GM18526 (cell line): Measurements from ENCODE around the gene RRBP1.

Experiments
- POLR2A ChIP-seq: IDR thresholded peaks from 3 replicates; pipeline ENCODE4 v1.6.1; 2011; ENCODE audit not compliant: insufficient read length; ENCODE audit errors: extremely low read depth

The RRBP1 gene

GRCh38 chr20:17682103-17682888 is at the start of gene RRBP1:
RRBP1 (minus strand) TSS chr20:17682242; CDS start chr20:17660507, 21,735 bp downstream.
- TF ChIP-seq POLR2A: peak; percentile 75

GRCh38 chr20:17731233-17731632 is 49.2 kb upstream of the RRBP1 start:
- no peak for TF ChIP-seq POLR2A

DNA sequence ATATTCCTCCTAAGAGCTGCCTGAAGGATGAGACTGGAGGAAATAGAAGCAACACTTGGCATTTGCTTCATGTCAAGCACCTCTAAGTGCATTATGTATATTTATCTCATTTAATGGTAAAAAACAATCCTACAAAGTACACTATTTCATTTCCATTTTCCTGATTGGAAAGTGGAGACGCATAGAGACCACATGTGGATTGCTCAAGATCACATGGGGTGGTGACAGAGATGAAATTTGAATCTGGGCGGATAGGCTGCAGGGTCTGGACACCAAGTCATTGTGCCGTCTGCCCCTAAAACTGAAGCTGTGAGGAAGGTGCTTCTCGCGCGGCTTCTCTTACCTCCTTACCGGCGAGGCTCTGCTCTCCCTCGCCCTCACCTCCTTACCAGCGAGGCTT is 48.0 kb upstream of the RRBP1 start:
- TF ChIP-seq POLR2A: no peak

- no peak for TF ChIP-seq POLR2A
These were observed 46.0 kb upstream of the RRBP1 start for GRCh38 chr20:17728074-17728473.

GRCh38 chr20:17727351-17727750 is 45.3 kb upstream of the RRBP1 start:
- TF ChIP-seq POLR2A: no peak

- no peak for TF ChIP-seq POLR2A
These were observed 44.9 kb upstream of the RRBP1 start for GRCh38 chr20:17726902-17727301.

DNA sequence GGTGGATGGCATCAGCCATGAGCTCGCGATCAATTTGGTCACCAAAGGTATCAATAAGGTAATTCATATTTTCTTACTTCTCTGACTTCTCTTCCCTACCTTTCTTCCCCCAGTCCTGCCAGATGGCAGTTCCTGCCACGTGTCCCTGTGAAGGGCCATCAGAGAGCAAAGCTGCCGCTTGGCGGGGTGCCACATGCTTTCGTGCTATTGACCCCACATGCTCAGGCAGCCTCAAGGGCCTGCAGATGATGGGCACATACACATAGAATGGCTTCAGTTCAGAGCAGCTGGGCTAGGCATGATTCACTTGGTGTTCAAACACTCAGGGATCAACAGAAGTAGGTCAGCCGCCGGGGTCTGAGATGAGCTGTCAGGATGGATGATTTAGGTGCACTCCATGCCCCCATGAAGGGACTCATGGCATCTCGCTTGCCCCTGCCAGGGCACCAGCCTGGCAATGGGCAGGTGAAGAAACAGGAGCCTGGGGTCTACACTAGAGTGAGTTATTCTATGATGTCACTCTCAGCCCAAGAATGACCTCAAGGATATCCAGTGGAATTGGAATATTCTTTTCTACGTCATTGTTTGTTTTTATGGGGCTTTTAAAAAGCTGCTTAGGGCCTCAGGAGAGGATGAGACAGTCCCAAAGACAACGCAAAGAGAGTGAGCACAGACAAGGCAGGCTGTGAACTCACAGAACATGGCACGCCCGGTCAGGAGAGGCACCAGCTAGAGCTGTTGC is 43.2 kb upstream of the RRBP1 start:
- no peak for TF ChIP-seq POLR2A

- no peak for TF ChIP-seq POLR2A
These were observed 41.3 kb upstream of the RRBP1 start for GRCh38 chr20:17723301-17723691.

DNA sequence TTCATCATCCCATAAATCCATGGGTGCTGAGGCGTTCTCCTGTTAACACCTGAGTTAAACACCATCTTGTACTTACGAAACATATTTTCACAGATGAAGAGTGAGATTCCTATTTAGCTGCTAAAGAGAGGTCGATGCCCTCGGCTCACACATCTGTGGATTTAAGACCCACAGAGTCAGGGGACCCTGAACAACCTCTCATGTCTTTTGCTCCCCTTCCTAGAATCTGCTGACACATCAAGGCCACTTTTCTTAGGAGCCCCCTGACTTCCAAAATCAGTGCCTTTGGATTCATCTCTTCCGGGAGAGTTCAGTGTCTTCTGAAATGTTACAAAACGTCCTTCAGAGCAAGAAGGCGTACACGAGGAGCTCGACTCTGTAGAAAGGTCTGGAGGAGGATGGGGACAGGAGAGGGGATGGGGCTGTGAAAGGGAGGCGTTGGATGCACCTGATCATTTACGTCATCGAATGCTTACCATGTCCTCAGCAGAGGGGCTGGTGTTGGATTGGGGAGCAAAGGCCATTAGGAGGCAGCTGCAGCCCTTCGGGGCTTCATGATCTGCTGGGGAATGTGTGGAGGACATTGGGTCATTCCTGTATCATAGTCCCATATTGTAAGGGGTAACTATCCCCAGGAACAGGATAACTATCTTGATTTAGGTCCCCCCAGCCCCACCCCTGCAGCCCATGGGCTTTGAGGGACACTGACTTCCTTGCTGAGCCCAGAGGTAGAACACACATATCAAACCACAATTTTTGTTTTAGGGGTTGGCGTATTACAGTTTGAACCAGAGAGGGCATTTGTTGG is 40.7 kb upstream of the RRBP1 start:
- no peak for TF ChIP-seq POLR2A

DNA sequence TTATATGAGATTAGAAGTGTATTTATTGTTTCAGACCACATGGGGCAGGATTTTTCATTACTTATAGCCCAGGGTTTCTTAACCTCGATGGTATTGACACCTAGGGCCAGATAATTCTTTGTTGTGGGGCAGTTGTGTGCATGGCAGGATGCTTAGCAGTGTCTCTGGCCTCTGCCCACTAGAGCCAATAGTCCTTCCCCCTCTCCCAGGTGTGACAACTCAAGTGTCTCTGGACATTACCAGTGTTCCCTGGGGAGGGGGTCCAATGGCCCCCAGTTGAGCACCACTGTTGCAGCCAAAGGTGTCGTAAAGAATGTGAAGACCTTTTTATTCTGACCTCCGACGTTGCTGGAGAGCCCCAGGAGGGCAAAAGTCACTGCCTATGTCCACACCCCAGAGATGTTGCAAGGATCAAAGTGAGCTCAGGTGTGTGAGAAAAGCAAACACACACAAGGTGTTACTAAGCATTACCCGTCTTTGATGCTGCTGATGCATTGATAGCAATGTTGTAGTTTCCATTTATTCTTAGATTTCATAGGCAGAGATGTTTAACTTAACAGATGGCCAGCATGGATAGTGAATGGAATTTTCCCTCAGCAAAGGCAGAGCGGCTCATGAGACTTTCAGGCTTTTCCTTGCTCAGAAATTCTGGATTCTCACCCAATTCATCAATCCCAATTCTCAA is 39.9 kb upstream of the RRBP1 start:
- no peak for TF ChIP-seq POLR2A

GRCh38 chr20:17720755-17721154 is 38.7 kb upstream of the RRBP1 start:
- no peak for TF ChIP-seq POLR2A

DNA sequence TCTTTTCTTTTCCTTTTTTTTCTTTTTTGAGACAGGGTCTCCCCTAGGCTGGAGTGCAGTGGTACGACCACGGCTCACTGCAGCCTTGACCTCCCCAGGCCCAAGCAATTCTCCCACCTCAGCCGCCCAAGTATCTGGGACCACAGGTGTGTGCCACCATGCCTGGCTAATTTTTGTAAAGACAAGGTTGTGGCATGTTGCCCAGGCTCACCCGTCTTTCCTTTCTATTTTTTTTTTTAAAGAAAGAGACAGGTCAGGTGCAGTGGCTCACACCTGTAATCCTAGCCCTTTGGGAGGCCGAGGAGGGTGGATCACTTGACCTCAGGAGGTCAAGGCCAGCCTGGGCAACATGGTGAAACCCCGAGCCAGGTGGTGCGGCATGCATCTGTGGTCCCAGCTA is 34.3 kb upstream of the RRBP1 start:
- no peak for TF ChIP-seq POLR2A

DNA sequence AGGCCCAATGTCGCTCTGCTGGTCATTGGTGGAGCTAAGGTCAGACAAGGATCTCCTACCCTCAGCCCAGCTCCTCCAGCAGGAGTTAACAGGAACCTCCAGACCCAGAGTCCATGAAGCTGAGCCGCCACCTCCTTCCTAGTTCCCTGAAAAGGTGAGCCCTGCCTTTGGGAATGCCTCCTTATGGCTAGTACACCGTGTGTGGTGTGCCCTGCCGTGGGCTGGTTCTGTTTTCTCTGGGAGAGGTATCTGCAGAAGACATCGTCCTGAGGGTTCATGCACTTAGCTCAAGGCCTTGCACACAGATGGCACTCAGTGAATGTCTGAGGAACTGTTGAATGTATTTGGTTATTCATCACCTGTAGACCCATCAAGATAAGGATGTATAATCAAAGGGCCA is 33.0 kb upstream of the RRBP1 start:
- TF ChIP-seq POLR2A: no peak

GRCh38 chr20:17714597-17714996 is 32.6 kb upstream of the RRBP1 start:
- TF ChIP-seq POLR2A: no peak

- no peak for TF ChIP-seq POLR2A
These were observed 30.7 kb upstream of the RRBP1 start for GRCh38 chr20:17712708-17713107.

- no peak for TF ChIP-seq POLR2A
These were observed 30.2 kb upstream of the RRBP1 start for GRCh38 chr20:17712201-17712600.

GRCh38 chr20:17711267-17711627 is 29.2 kb upstream of the RRBP1 start:
- no peak for TF ChIP-seq POLR2A
